SKM-1 treated with dmso at 0.1 percent for 144 hours (cell line): Measurements from ENCODE around the gene DAPK2.
A peak's percentile ranks its signal among the peaks of the same experiment; 100 is the strongest.
"Not testable (repeated sequence)": the region's sequence is repeated elsewhere in the genome, so short reads cannot be mapped to it uniquely, and the experiment has no call there.

Experiments
- DNase-seq: peaks from one replicate; lab custom pipeline; 2025; ENCODE audit not compliant: unreplicated experiment; lab: John Stamatoyannopoulos, UW

The DAPK2 gene

GRCh38 chr15:64058279-64058678, 12.0 kb upstream of the DAPK2 start:
- DNase-seq, result no peak

- DNase-seq, result not testable (repeated sequence)
Observed at GRCh38 chr15:64053674-64054073, 7.4 kb upstream of the DAPK2 start.

GRCh38 chr15:64052925-64053491, 6.7 kb upstream of the DAPK2 start:
- DNase-seq, result no peak

GRCh38 chr15:64051407-64052259, 5.3 kb upstream of the DAPK2 start:
- no peak for DNase-seq

- no peak for DNase-seq
Observed at GRCh38 chr15:64051093-64051402, 4.8 kb upstream of the DAPK2 start.

GRCh38 chr15:64050281-64051092, 4.2 kb upstream of the DAPK2 start:
- DNase-seq, result no peak

GRCh38 chr15:64048781-64049460, 2.6 kb upstream of the DAPK2 start:
- peak; percentile 96 for DNase-seq

GRCh38 chr15:64045774-64046420, 388 bp downstream of the DAPK2 start:
- DNase-seq, result no peak

- no peak for DNase-seq
Observed at GRCh38 chr15:64045101-64045435, 1.2 kb downstream of the DAPK2 start.

- DNase-seq, result peak; percentile 59
Observed at GRCh38 chr15:64044300-64045100, 1.8 kb downstream of the DAPK2 start.

- DNase-seq, result no peak
Observed at GRCh38 chr15:64038878-64039610, 7.2 kb downstream of the DAPK2 start.

- no peak for DNase-seq
Observed at GRCh38 chr15:64037966-64038365, 8.3 kb downstream of the DAPK2 start.

GRCh38 chr15:64037116-64037515, 9.2 kb downstream of the DAPK2 start:
- no peak for DNase-seq

- DNase-seq, result no peak
Observed at GRCh38 chr15:64035525-64035924, 10.8 kb downstream of the DAPK2 start.

- DNase-seq, result no peak
Observed at GRCh38 chr15:64034519-64034918, 11.8 kb downstream of the DAPK2 start.

- no peak for DNase-seq
Observed at GRCh38 chr15:64032329-64032728, 14.0 kb downstream of the DAPK2 start.

GRCh38 chr15:64030123-64030522, 16.2 kb downstream of the DAPK2 start:
- no peak for DNase-seq

GRCh38 chr15:64029633-64030032, 16.7 kb downstream of the DAPK2 start:
- no peak for DNase-seq

- no peak for DNase-seq
Observed at GRCh38 chr15:64029110-64029509, 17.2 kb downstream of the DAPK2 start.

GRCh38 chr15:64026591-64026990, 19.7 kb downstream of the DAPK2 start:
- no peak for DNase-seq
